TTC549 (cell line): ENCODE measurements around the gene TTC3.
"Not testable (repeated sequence)": the region's sequence is repeated elsewhere in the genome, so short reads cannot be mapped to it uniquely, and the experiment has no call there.

Experiments used
- FAIRE-seq: peaks from 2 replicates; lab custom pipeline; 2012; peaks lifted over from hg19 to GRCh38; lab: Jason Lieb, UNC

TTC3 gene

GRCh38 chr21:37199057-37199924 is 126.2 kb downstream of the TTC3 start:
- no peak for FAIRE-seq

GRCh38 chr21:37200641-37201480 is 127.8 kb downstream of the TTC3 start:
- no peak for FAIRE-seq

GRCh38 chr21:37202221-37203110 is 129.4 kb downstream of the TTC3 start:
- no peak for FAIRE-seq

GRCh38 chr21:37204580-37204979 is 131.5 kb downstream of the TTC3 start:
- FAIRE-seq: no peak

GRCh38 chr21:37206496-37206895 is 133.4 kb downstream of the TTC3 start:
- FAIRE-seq: no peak

GRCh38 chr21:37207441-37208009 is 134.5 kb downstream of the TTC3 start:
- no peak for FAIRE-seq

GRCh38 chr21:37208056-37208721 is 135.1 kb downstream of the TTC3 start:
- no peak for FAIRE-seq

GRCh38 chr21:37208741-37209225 is 135.7 kb downstream of the TTC3 start:
- no peak for FAIRE-seq

- FAIRE-seq: no peak
Observed at GRCh38 chr21:37210130-37210529, 137.1 kb downstream of the TTC3 start.

- no peak for FAIRE-seq
Observed at GRCh38 chr21:37210799-37211198, 137.7 kb downstream of the TTC3 start.

- no peak for FAIRE-seq
Observed at GRCh38 chr21:37214952-37215351, 141.9 kb downstream of the TTC3 start.

- no peak for FAIRE-seq
Observed at GRCh38 chr21:37219761-37220432, 146.8 kb downstream of the TTC3 start.

- no peak for FAIRE-seq
Observed at GRCh38 chr21:37220433-37220980, 147.5 kb downstream of the TTC3 start.

GRCh38 chr21:37220981-37221664 is 148.1 kb downstream of the TTC3 start:
- FAIRE-seq: no peak

GRCh38 chr21:37222248-37222647 is 149.2 kb downstream of the TTC3 start:
- FAIRE-seq: not testable (repeated sequence)

- FAIRE-seq: no peak
Observed at GRCh38 chr21:37223804-37224345, 150.8 kb downstream of the TTC3 start.

GRCh38 chr21:37224861-37225839 is 152.1 kb downstream of the TTC3 start:
- no peak for FAIRE-seq
